Activated T-cell treated with anti-CD3 and anti-CD28 coated beads, Interleukin-2, amount 50 U/mL, for 4 hours (primary cell): Measurements from ENCODE around the gene IPCEF1. TPM values are rescaled to one million over a fixed set of nuclear protein-coding genes. Genes with fewer than 3 reads are reported as not detected.
"Not testable (repeated sequence)": the region's sequence is repeated elsewhere in the genome, so short reads cannot be mapped to it uniquely, and the experiment has no call there.

Experiments
- ATAC-seq, 2 donors: fragments of 200-7000 bp; cut with Tn5 transposase; one replicate each; pipeline ENCODE4 v1.10.0; 2021
- DNase-seq: peaks from one replicate; pipeline ENCODE4 v3.0.0-alpha.2; 2020
- H3K27me3 Mint-ChIP-seq: one replicate; pipeline ENCODE4 v1.8.0; 2021; ENCODE audit warnings: low read depth, mixed read lengths
- H3K36me3 Mint-ChIP-seq: one replicate; pipeline ENCODE4 v1.8.0; 2022; ENCODE audit warnings: mixed read lengths; ENCODE audit not compliant: insufficient read depth
- H3K4me1 Mint-ChIP-seq: one replicate; pipeline ENCODE4 v1.8.0; 2021; ENCODE audit warnings: low read depth, mixed read lengths
- H3K4me3 Mint-ChIP-seq: one replicate; pipeline ENCODE4 v1.8.0; 2021; ENCODE audit warnings: mild to moderate bottlenecking, moderate library complexity, mixed read lengths
- H3K9me3 Mint-ChIP-seq: one replicate; pipeline ENCODE4 v1.8.0; 2021; ENCODE audit warnings: mixed read lengths
- total RNA-seq, 3 donors: library from RNA; stranded (reverse); gene quantifications; one replicate each; pipeline ENCODE4 v1.2.1, GENCODE V29; 2021

Gene IPCEF1
- total RNA-seq, 3 donors from 2014 or later = 7.5 to 13.5 (median 9.7) TPM

DNA sequence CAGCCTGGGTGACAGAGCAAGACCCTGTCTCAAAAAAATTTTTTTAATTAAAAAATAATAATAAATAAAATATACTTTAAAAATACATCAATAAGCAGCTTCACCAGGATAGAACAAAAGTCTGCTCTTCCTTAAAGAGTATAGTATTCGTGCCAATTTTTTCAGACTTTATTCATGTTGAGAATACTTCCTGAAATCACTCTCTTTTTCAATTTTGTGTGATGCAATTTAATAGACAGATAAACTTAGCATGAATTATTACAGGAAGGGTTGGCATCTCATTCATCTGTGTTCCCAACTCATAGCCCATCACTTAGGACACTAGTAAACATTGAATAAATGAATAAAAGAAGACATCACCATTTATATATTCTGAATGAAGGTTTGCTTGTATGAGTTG, 52.4 kb downstream of the IPCEF1 start:
- DNase-seq (no peak), ATAC-seq (no peak)
- H3K4me1 Mint-ChIP-seq = peaks cover 8% of the 10 kb centered on the region
- H3K27me3 Mint-ChIP-seq = peaks cover 2% of the 10 kb centered on the region
- no peaks in the 10 kb centered on the region for H3K9me3 Mint-ChIP-seq
- H3K36me3 Mint-ChIP-seq = no peaks in the 10 kb centered on the region
- H3K4me3 Mint-ChIP-seq = no peak overlapping the region

DNA sequence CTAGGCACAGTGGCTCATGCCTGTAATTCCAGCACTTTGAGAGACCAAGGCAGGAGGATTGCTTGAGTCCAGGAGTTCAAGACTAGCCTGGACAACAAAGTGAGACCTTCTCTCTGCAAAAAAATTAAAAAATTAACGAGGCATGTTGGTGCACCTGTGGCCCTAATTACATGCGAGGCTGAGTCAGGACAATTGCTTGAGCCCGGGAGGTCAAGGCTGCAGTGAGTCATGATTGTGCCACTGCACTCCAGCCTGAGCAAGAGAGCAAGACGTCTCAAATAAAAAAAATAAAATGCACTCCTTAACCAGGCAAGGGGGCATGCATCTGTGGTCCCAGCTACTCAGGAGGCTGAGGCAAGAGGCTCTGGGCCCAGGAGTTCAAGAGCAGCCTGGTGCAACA, 53.0 kb downstream of the IPCEF1 start:
- H3K4me1 Mint-ChIP-seq, H3K9me3 Mint-ChIP-seq, H3K36me3 Mint-ChIP-seq, ATAC-seq, H3K4me3 Mint-ChIP-seq, DNase-seq, H3K27me3 Mint-ChIP-seq: not testable (repeated sequence)

DNA sequence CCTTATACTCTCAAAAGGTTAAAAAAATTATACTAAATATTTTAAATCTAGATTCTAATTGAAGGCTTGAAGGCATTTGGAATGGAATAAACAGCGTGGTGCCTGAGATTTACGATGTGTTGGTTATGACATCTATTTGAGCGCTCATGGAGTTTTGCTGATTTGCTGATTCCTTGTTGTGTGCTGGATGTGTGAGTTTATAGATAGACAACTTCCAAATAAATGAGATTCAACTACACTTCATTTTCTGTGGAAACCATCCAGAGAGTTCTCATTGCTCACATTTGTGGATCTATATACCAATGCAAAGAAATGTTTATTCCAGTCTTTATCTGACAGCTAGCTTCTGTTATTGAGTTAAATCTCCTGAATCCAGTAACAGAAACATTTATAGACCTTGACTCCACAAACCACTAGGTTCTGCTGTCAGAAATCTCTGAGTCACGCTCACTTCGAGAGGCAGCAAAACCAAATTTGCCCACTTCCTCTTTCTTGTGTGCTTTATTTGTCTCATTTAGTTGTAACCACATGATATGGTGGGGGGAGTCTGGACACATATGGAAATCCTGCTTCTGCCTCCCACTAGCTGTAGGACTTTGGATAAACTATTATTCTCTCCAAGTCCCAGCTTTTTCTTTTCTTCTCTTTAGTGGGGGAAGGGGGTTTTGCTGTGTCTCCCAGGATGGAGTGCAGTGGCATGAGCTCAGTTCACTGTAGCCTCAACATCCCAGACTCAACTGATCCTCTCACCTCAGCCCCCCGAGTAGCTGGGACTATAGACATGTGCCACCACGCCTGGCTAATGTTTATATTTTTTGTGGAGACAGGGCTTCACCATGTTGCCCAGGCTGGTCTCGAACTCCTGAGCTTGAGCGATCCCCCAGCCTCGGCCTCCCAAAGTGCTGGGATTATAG, 54.5 kb downstream of the IPCEF1 start:
- ATAC-seq (peak; percentile 89 to 92), DNase-seq (no peak)
- Mint-ChIP-seq H3K36me3 (no peaks in the 10 kb centered on the region), H3K27me3 (no peaks in the 10 kb centered on the region), H3K4me1 (peaks cover 9% of the 10 kb centered on the region), H3K9me3 (no peaks in the 10 kb centered on the region), H3K4me3 (no peak overlapping the region)

DNA sequence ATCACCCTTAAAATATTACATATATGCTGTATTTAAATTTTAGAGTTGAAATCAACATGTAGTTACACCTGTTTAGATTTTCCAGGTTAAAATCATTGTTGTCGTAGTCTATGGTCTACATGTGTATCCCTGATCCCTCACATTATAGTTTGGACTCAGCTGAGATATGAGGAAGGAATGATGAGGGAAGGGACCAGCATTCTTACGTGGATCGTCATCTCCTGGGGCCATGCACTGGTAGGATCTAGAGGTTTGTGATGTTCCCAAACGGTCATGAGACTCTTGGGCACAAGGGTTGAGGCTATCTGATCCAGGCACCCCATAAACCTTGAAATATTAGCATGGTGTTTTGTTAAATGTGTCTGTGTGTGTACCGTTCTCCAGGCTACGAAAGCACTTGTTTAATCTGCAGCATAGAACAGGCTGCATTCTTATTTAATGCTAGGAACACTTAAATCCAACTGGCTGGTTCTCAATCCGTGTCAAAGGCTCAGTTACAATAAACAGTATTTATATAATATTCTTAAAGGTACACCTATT, 55.4 kb downstream of the IPCEF1 start:
- Mint-ChIP-seq H3K4me3 (no peak overlapping the region), H3K36me3 (no peaks in the 10 kb centered on the region), H3K4me1 (peaks cover 9% of the 10 kb centered on the region), H3K27me3 (no peaks in the 10 kb centered on the region), H3K9me3 (no peaks in the 10 kb centered on the region)
- no peak for DNase-seq
- no peak for ATAC-seq

DNA sequence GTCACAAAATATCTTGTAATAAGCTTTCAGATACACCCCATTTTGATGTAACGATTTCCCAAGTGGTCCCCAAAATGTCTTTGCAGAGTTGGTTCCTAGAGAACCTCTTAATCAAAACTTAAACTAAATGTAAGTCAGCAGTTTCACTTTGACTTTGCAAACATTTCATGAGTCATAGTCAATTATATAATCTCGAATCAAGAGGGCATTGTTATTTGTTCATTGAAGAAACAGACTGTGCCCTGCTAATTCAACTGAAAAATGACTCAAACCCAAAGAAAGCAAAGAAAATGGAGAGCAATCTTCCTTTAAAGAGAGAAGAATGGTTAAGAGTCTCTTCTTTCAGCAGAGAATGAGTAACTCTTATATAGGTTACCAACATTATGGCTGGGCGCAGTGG, 58.3 kb downstream of the IPCEF1 start:
- DNase-seq (no peak), ATAC-seq (peak in 1 of 2 donors; percentile 19)
- Mint-ChIP-seq H3K4me3 (no peak overlapping the region), H3K27me3 (no peaks in the 10 kb centered on the region), H3K36me3 (no peaks in the 10 kb centered on the region), H3K4me1 (peaks cover 9% of the 10 kb centered on the region), H3K9me3 (no peaks in the 10 kb centered on the region)

DNA sequence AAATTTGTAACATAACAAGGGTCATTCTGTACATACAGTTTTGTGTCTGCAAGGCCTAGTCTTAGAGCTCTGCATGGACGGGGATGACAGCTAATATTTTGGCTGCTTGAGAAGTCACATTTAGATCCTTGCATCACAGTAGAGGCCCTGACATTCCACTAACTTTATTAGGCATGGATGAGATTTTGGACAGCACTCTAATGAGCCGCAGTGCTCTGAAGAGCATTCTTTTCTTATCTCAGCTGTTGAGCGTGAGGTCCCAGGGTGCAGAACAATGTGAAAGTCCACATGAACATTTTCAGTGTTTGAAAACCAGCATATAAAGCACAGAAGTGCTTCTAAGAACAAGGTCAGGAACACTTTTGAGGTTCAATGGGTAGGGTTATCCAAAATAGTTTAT, 58.9 kb downstream of the IPCEF1 start:
- no peak for ATAC-seq
- no peaks in the 10 kb centered on the region for H3K36me3 Mint-ChIP-seq

DNA sequence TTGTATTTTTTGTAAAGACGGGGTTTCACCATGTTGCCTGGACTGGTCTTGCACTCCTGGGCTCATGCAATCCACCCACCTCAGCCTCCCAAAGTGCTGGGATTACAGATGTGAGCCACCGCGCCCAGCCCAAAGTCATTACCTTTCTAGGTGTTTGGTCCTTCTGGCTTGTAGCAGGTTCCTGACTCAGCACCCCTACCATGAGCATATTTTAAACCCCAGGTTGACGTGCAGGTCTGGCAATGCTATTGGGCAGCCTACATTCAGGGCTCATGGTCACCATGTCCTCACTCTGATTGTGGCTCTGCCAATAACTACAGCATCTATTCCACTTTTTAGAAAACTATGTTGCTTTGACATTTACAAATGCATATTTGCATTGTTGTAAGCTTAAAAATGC, 59.4 kb downstream of the IPCEF1 start:
- no peak overlapping the region for H3K4me3 Mint-ChIP-seq
- no peaks in the 10 kb centered on the region for H3K27me3 Mint-ChIP-seq
- peaks cover 8% of the 10 kb centered on the region for H3K4me1 Mint-ChIP-seq

More for the DNA sequence above, 58.9 kb downstream of the IPCEF1 start:
- Mint-ChIP-seq H3K27me3 (no peaks in the 10 kb centered on the region), H3K4me3 (no peak overlapping the region), H3K9me3 (no peaks in the 10 kb centered on the region), H3K4me1 (peaks cover 9% of the 10 kb centered on the region)
- DNase-seq = no peak

DNA sequence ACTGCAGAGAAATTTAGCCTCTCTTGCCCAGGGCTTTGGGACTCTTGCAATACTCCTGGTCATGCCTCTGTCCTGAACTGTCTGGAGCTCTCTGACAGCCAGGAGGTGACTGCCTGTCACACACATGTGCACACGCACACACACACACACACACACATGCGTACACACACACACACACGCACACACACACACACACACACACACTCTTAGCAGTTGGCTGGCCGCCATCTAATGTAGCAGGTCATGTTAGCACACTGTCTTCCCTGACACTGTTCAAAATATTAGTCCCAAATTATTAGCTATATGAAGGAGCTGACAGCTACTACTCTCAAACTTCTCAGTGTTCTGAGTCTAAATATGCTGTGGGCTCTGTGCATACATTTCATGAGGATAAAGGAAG, 60.9 kb downstream of the IPCEF1 start:
- ATAC-seq (no peak), DNase-seq (no peak)
- H3K4me1 Mint-ChIP-seq = peaks cover 4% of the 10 kb centered on the region
- H3K4me3 Mint-ChIP-seq = no peak overlapping the region
- H3K36me3 Mint-ChIP-seq = no peaks in the 10 kb centered on the region
- H3K9me3 Mint-ChIP-seq = no peaks in the 10 kb centered on the region
- H3K27me3 Mint-ChIP-seq = no peaks in the 10 kb centered on the region

More for the DNA sequence above, 59.4 kb downstream of the IPCEF1 start:
- H3K9me3 Mint-ChIP-seq = no peaks in the 10 kb centered on the region
- no peaks in the 10 kb centered on the region for H3K36me3 Mint-ChIP-seq
- no peak for DNase-seq
- ATAC-seq = no peak

DNA sequence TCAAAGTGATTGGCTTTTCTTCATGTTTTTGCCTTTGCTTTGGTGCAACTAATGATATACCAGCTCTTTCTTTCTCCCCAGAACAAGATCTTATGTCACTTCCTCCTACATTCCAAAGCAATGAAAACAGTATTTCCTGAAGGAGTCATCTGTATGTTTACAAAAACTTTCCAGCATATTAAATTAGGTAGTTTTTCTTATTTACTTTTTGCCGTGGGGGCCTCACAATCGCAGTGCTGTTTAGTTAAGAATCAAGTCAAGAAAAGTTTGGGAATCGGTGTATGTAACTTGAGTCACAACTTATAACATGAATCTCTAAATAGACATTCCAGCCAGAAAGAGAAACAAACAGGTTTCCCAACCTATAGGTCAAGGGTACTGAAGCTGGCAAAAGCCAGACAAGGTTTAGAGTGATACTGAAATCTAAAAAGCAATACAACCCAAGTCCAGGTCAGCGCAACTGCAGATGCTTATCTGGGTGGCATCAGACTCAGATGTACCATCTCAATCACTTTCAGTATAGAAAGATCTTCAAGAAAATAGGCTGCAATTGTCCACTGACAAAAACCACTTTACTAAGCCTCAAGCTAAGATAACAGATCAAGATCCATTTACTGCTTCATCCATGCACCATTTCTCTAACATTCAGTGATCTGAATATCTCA, 63.6 kb downstream of the IPCEF1 start:
- no peaks in the 10 kb centered on the region for H3K9me3 Mint-ChIP-seq

DNA sequence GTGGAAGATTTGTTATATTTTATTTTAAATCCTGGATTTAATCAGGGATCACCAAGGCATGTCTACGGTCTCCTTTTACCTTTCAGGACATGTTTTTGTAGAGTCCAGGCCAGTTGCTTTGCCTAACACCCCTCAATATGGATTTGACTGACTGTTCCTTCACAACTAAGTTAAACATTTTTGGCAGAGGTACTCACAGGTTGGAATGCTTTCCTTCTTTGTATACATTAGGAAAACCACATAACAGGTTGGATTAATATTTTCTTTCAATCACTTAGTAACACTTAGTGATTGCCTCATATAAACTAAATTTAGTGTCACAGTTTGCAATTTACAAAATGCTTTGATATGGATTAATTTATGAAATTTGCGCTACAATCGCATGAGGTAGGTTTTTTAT, 64.5 kb downstream of the IPCEF1 start:
- no peak overlapping the region for H3K4me3 Mint-ChIP-seq
- no peaks in the 10 kb centered on the region for H3K27me3 Mint-ChIP-seq
- no peak for ATAC-seq
- no peaks in the 10 kb centered on the region for H3K9me3 Mint-ChIP-seq
- H3K4me1 Mint-ChIP-seq = no peaks in the 10 kb centered on the region
- DNase-seq = no peak
- no peaks in the 10 kb centered on the region for H3K36me3 Mint-ChIP-seq

More for the DNA sequence above, 63.6 kb downstream of the IPCEF1 start:
- DNase-seq (no peak), ATAC-seq (no peak)
- Mint-ChIP-seq H3K27me3 (no peaks in the 10 kb centered on the region), H3K4me3 (no peak overlapping the region), H3K4me1 (no peaks in the 10 kb centered on the region), H3K36me3 (no peaks in the 10 kb centered on the region)

DNA sequence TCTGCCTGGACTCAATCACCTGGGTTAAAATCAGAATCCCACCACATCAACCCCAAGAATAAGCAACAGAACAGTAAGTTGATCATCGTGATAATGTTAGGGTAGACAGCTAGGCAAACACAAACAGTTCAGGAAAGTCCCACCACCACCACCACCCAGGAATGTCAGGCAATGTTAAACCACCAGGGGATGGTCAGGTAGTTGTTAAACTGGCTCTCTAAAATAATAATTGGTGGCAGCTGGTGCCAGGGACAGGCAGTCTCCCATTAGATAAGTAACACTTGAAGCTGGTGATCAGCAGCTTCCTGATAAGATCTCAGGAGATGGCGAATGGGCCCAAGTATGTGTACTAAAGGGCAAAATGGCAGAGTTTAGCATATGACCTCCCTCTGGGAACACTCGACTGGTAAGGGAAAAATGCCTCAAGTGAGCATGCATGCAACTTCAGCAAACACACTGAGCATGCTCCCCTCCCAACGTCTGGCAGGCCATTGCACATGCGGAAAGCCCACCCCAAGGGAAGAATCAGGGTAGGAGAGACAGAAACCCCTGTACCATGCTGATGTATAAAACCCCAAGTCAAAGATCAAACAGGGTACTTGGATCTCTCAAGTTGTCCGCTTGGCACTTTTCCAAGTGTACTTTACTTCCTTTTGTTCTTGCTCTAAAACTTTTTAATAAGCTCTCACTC, 66.6 kb downstream of the IPCEF1 start:
- DNase-seq (no peak), ATAC-seq (no peak)
- Mint-ChIP-seq H3K4me3 (no peak overlapping the region), H3K4me1 (peaks cover 2% of the 10 kb centered on the region), H3K27me3 (no peaks in the 10 kb centered on the region), H3K9me3 (no peaks in the 10 kb centered on the region), H3K36me3 (no peaks in the 10 kb centered on the region)

DNA sequence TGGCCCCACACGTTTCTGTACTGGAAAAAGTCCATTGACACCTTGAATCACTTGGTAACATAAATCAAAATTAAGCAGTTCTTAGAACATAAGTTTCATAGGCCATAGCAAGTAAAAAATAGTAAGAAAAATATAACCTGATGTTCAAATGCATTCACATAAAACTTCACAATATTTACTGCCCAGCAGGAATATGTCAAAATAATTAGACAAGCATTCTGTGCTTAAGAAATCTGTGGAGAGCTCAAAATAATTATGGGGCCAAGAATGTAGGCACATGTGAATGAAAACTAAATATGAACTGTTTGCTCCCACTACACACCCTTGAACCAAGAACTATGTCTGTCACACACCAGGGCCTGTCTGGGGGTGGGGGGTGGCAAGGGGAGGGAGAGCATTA, 70.8 kb downstream of the IPCEF1 start:
- no peak for DNase-seq
- no peaks in the 10 kb centered on the region for H3K36me3 Mint-ChIP-seq
- H3K4me3 Mint-ChIP-seq = no peak overlapping the region
- H3K27me3 Mint-ChIP-seq = no peaks in the 10 kb centered on the region
- no peaks in the 10 kb centered on the region for H3K9me3 Mint-ChIP-seq
- peaks cover 2% of the 10 kb centered on the region for H3K4me1 Mint-ChIP-seq
- no peak for ATAC-seq

DNA sequence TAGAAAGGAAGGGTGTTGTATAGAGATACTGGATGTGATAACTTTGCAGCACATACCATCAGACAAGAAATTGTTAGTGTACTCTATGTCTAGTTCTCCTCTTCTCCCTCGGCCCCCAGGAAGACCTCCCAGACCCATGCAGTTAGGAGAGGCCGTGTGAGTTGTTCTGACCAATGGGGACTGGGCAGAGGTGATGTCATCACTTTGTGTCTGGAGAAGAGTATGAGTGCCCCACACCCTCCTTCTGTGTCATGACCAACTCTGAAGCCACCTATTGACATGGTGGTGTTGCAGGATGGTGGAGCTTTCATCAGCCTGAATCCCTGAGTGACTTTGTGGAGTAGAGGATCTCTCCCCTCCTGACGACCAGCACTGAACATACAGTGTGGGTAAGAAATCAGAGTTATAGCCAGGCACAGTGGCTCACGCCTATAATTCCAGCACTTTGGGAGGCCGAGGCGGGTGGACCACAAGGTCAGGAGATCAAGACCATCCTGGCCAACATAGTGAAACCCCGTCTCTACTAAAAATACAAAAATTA, 72.2 kb downstream of the IPCEF1 start:
- H3K4me1 Mint-ChIP-seq = peaks cover 2% of the 10 kb centered on the region
- no peak for DNase-seq
- H3K9me3 Mint-ChIP-seq = no peaks in the 10 kb centered on the region
- ATAC-seq = no peak
- no peaks in the 10 kb centered on the region for H3K36me3 Mint-ChIP-seq
- H3K4me3 Mint-ChIP-seq = no peak overlapping the region
- H3K27me3 Mint-ChIP-seq = no peaks in the 10 kb centered on the region

DNA sequence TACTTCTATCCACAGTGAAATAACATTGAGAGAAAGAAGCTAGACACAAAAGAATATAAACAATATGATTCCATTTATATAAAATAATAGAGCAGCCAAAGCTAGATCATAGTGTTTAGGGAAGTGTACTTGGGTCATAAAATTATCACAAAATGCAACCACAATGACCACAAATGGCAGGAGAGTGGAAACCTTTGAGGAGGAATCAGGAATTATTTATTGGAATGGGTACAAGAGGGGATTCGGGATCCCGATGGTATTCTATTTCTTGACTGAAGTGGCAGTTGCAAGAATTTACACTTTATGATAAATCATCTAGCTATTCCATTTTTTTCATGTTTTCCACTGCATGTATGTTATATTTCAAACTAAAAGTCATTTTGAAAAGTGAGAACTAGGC, 76.1 kb downstream of the IPCEF1 start:
- Mint-ChIP-seq H3K36me3 (no peaks in the 10 kb centered on the region), H3K27me3 (no peaks in the 10 kb centered on the region), H3K9me3 (no peaks in the 10 kb centered on the region), H3K4me3 (no peak overlapping the region), H3K4me1 (peaks cover 26% of the 10 kb centered on the region)
- ATAC-seq = no peak
- no peak for DNase-seq
